ENCODE results near the gene LIG1.
"Not testable (repeated sequence)": the region's sequence is repeated elsewhere in the genome, so short reads cannot be mapped to it uniquely, and the experiment has no call there.

Gene LIG1

DNA sequence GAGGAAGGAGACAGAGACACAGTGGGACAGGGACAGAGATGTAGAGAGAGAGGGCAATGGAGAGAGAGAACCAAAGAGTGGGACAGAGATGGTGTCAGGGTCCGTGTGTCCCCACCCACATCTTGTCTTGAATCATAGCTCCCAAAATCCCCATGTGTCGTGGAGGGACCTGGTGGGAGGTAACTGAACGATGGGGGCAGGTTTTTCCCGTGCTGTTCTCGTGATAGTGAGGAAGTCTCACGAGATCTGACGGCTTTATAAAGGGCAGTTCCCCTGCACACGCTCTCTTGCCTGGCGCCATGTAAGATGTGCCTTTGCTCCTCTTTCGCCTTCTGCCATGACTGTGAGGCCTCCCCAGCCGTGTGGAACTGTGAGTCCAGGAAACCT is 52.0 kb downstream of the LIG1 start:
- no peak for DNase-seq

DNA sequence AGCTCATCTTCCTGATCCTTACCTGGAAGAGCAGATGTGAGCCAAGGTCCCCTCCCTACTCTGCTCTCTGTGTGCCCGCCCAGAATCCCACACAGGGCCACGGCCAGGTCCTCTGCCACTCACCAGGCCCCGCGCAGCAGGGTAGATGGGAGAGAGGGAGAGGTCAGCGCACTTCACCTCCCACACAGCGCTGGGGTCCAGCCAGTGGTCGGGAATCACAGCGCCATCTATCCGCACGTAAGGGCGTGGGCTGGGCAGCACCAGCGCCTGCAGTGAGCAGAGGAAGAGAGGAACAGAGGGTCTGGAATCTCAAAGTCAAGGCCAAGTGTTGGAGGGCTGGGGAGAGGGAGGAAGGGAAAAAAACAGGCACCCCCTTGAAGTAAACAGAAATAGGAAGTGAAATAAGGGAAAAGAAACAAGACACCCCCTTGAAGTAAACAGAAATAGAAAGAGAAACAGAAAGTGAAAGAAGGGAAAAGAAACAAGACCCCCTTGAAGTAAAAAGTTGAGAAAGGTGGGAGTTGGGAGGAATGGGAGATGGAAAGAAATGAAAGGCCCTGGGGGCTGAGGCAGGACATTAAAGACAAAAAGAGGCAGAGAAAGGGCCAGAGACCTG is 52.5 kb downstream of the LIG1 start:
- no peak for DNase-seq

GRCh38 chr19:48113190-48113917 is 56.8 kb downstream of the LIG1 start:
- no peak for DNase-seq

- no peak for DNase-seq
These were observed 58.9 kb downstream of the LIG1 start for GRCh38 chr19:48111280-48111679.

DNA sequence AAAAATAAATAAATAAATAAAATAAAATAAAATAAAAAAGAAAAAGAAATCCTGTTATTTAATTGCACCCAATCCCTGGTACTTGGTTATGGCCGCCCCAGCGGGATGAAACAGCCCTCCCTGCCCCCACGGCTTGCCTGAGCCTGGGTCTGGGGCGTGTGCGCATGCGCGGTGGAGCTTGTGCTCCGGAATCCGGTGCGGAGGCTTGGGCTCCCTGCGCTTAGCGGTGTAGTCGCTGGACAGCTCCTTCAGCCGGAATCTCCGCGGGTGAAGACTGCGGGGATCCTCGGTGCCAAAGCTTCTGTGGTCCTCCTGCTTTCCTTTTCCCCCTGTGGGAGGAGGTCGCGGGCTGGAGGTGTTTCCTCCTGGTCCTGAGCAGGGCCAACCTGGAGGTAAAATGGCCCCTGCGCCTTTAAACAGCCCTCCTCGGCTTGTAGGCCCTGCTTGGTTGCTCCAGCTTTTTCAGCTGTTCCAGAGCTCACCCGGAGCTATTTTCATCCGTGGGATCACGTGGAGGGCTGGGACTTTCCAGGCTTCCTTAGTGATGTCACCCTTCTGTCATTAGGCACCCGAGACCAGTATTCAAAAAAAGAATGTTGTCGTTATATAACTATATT is 59.7 kb downstream of the LIG1 start, which contains the start of gene PLA2G4C:
TSS of gene PLA2G4C (minus strand) at position 468 of the 617 bp plus-strand sequence. CDS start 4,288 bp downstream, outside the sequence.
- peak; percentile 82 for DNase-seq

DNA sequence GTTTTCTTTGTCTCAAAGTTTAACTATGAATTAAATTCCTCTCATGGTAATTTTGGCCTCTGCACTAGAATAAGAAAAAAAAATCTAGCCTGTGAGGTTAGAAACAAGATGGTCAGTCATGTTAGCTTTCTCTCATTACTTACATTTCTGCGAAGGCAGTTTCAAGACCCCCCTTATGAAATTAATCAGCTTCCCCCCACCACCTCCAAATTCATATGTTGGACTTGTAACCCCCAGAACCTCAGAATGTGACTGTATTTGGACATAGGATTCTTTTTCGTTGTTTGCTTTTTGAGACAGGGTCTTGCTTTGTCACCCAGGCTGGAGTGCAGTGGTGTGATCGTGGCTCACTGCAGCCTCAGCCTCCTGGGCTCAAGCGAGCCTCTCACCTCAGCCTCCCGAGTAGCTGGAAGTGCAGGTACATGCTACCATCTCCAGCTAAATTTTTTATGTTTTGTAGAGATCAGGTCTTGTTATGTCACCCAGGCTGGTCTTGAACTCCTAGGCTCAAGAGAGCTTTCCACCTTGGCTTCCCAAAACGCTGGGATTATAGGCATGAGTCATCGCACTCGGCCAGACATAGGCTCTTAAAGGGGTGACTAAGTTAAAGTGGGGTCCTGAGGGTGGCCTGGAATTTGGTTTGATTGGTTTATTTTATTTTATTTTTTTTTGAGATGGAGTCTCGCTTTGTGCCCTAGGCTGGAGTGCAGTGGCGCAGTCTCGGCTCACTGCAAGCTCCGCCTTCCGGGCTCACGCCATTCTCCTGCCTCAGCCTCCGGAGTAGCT is 61.0 kb downstream of the LIG1 start:
- no peak for DNase-seq

DNA sequence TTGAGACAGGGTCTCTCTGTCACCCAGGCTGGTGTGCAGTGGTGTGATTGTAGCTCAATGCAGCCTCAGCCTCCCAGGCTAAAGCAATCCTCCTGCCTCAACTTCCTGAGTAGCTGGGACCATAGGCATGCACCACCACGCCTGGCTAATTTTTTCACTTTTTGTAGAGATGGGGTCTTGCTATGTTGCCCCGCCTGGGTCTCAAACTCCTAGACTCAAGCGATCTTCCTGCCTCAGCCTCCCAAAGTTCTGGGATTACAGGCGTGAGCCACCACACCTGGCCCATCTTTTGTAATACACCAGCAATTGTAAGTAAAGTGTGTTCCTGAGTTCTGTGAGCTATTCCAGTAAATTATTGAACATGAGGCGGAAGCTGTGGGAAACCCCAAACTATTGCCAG is 66.2 kb downstream of the LIG1 start:
- DNase-seq, result no peak

DNA sequence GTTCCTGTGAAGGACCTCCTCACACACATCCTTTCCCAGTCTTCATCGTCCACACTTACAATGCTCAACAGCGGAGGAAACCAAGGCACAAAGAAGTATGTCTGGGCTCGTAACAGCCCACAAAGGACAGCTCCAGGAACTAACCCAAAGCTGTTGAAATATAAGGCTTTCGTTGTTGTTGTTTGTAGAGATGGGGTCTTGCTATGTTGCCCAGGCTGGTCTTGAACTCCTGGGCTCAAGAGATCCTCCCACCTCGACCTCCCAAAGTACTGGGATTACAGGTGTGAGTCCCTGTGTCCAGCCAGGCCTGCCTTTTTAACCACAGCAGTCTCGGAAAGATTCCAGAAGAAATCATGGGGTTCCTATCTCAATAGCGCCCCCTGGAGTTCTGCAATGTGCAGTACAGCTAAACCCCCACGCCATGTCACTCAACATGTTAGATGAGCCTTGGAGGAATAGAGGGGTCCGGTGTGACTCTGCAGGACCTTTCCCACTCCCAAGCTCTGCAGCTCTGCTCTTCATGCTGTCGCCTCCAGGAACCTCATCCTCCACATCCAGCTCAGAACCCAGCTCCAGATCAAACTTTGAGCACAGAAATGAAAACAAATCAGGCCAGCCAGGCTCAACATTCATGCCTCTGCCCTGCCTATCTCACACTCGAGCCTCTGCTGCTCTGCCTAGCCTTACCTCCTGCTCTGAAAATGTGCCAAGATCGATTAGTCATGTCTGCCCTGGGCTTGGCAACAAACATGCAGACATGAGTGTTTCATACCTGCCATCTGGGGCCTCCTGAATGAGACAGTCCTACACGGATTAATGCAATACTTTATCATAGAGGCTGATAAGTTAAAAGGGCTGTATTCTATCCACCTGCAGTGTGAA is 67.0 kb downstream of the LIG1 start:
- peak; percentile 51 for DNase-seq

DNA sequence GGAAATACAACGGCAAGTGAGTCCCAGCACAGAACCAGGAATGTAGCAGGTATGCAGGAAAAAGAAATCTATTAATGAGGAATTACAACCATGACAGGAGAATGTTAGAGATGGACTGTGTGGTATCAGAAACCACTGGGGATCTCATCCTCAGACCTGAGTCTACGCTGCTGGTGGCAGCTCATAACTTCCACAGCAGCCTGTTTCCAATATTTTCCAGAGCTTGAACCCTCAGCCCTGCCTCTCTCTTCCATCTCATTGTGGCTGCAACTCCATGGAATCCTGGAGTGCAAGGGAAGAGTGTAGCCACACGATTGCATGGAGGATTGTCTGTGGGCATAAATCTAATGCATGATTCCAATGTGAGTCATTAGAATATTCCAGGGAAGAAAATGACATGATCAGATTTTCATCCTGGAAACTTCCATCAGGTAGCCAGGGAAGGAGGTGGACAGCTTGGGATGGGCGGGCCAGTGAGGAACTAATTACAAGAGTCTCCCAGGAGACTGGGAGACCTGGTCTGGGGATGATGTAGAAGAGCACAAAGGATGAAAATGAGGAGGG is 74.5 kb downstream of the LIG1 start:
- DNase-seq, result no peak

- no peak for DNase-seq
These were observed 75.3 kb downstream of the LIG1 start for GRCh38 chr19:48094855-48095203.

- no peak for DNase-seq
These were observed 75.9 kb downstream of the LIG1 start for GRCh38 chr19:48094129-48094854.

DNA sequence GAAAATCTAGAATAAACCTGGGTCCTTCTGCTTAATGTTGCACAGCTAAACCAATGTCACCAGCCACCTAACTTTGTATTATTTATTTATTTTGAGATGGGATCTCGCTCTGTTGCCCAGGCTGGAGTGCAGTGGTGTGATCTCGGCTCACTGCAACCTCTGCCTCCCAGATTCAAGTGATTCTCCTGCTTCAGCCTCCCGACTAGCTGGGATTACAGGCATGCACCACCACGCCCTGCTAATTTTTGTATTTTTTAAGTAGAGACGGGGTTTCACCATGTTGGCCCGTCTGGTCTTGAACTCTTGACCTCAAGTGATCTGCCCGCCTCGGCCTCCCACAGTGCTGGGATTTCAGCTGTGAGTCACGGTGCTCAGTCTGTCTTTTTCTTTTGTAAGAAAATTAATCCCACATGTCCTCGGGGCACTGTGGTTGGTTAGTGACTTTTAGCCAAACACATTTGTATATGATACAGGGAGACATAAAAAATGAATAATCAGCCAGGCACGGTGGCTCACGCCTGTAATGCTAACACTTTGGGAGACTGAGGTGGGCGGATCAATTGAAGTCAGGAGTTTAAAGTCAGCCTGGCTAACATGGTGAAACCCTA is 78.9 kb downstream of the LIG1 start:
- DNase-seq, result not testable (repeated sequence)

DNA sequence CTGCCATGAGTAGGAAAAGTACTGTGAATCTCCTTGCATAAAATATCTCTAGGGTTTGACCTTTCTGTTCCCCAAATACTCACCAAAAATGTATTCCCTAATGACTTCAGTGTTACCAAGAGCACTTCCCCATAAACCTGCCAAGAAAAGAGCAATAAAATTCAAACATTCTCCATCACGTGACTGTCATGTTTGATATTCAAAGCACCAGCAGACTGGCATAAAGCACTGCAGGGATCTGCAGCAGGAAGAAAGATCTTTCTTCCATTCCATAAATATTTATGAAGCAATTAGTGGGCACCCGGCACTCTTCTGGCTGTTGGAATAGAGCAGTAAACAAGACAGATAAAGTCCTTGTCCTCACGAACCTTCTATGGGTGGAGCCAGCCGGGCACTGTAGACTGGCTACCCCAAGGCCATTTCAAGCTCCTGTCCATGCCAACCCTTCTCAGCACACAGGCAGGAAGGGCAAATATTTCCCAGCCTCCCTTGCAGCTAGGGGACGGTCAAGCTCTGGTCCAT is 79.8 kb downstream of the LIG1 start:
- DNase-seq, result peak; percentile 58

GRCh38 chr19:48088991-48089390 is 81.2 kb downstream of the LIG1 start:
- not testable (repeated sequence) for DNase-seq

DNA sequence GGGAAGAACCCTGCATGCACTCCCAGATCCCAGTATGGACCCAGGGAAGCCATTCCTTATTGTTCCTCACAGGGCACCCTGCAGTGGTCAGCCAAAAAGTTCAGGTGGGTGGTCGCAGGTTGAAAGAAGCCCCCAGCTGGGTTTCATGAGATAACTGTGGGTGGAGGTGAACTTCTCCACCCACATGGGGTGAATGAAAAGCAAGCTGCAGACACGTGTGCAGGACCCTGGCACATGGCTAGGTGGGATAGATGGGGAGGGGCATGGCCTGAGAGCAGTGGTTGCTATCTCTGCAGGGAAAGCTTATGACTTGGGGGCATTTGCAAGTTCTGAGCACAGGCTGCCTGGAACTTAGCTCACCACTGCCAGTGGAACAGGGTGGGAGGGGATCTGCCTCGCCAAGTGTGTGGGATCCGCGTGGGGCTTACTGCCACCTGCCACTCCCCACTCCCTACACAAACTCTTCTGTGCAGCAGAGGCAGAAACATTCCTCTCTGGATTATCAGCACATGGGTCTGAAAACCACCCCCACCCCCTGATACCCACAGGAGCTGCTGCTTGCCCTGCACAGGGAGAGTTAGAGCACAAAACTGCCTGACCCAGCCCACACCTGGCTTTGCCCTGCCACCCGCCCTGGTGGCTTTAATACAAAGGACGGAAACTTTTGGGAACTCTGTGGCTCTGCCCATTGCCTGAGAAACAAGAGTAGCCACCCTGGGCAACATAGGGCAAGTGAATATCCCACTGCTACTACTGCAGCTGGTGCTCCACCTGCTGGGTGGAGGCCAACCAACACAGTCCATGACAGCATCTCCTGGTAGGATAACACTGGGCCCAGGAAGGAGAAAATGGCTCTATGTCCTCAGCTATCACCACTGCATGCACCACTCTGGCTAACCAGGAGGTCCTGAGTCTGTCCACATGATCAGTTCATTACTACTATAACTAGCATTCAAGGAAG is 84.0 kb downstream of the LIG1 start:
- DNase-seq, result no peak

DNA sequence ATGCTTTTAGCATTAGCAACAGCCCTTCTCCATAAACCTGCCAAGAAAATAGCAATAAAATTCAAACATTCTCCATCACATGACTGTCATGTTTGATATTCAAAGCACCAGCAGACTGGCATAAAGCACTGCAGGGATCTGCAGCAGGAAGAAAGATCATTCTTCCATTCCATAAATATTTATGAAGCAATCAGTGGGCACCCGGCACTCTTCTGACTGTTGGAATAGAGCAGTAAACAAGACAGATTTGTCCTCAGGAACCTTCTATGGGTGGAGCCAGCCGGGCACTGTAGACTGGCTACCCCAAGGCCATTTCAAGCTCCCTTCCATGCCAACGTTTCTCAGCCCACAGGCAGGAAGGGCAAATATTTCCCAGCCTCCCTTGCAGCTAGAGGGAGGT is 85.1 kb downstream of the LIG1 start:
- no peak for DNase-seq

DNA sequence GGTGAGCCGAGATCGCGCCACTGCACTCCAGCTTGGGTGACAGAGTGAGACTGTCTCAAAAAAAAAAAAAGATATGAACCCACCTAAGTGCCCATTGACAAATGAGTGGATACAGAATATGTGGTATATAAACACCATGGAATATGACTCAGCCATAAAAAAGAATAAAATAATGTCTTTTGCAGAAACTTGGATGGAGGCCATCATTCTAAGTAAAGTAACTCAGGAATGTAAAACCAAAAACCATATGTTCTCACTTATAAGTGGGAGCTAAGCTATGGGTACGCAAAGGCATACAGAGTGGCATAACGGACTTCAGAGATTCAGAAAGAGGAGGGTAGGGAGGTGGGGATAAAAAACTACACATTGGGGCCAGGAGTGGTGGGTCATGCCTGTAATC is 89.0 kb downstream of the LIG1 start:
- no peak for DNase-seq

- DNase-seq, result not testable (repeated sequence)
These were observed 99.9 kb downstream of the LIG1 start for GRCh38 chr19:48070177-48070769.

DNA sequence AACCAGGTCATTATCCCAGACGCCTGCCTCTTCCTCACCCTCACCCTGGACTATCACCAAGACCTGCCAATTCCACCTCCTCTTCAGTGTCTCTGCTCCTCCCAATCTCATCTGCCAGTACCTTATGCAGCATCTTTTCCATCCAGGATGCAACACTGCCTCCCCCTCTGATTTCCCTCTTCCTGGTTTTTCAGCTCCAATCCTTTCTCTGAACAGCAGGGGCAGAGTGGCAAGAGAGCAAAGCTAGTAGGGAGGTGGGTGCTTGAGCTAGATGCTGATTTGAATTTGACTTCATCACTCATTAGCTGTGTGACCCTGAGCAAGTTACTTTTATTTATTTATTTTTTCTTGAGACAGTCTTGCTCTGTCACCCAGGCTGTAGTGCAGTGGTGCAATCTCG is 100.7 kb downstream of the LIG1 start:
- no peak for DNase-seq

All from NCI-H774 (cell line).